Chondrocyte (in vitro differentiated cells): ENCODE results near the gene ARAP3. TPM values are rescaled to one million over a fixed set of nuclear protein-coding genes. Genes with fewer than 3 reads are reported as not detected.

Source experiments
- DNase-seq: peaks from one replicate; pipeline ENCODE4 v3.0.0; 2021; ENCODE audit warnings: mixed read lengths, low spot score
- H3K27ac Mint-ChIP-seq: one replicate; pipeline ENCODE4 v1.8.0; 2021; ENCODE audit warnings: mild to moderate bottlenecking, moderate library complexity, mixed read lengths; ENCODE audit not compliant: unreplicated experiment
- H3K27me3 Mint-ChIP-seq: 2 replicates; pipeline ENCODE4 v1.8.0; 2021; ENCODE audit warnings: low read depth, mixed read lengths
- H3K36me3 Mint-ChIP-seq: 2 replicates; pipeline ENCODE4 v1.8.0; 2021; ENCODE audit warnings: low read depth, mixed read lengths
- H3K4me1 Mint-ChIP-seq: 2 replicates; pipeline ENCODE4 v1.8.0; 2021; ENCODE audit warnings: low read depth, mild to moderate bottlenecking, mixed read lengths
- H3K4me3 Mint-ChIP-seq: one replicate; pipeline ENCODE4 v1.8.0; 2021; ENCODE audit warnings: mild to moderate bottlenecking, moderate library complexity, mixed read lengths; ENCODE audit not compliant: unreplicated experiment
- H3K9me3 Mint-ChIP-seq: 2 replicates; pipeline ENCODE4 v1.8.0; 2021; ENCODE audit warnings: low read depth, mixed read lengths
- CTCF ChIP-seq: fragments of 200-600 bp; sonication (generic); IDR thresholded peaks from 2 replicates; pipeline ENCODE4 v1.5.0; 2021; ENCODE audit warnings: antibody characterized with exemption, mild to moderate bottlenecking, moderate library complexity
- total RNA-seq: library from RNA; stranded (reverse); gene quantifications from 3 replicates; pipeline ENCODE4 v1.2.1, GENCODE V29; 2021

The ARAP3 gene
- total RNA-seq, 1 donor from 2014 or later, result 5.9 TPM

DNA sequence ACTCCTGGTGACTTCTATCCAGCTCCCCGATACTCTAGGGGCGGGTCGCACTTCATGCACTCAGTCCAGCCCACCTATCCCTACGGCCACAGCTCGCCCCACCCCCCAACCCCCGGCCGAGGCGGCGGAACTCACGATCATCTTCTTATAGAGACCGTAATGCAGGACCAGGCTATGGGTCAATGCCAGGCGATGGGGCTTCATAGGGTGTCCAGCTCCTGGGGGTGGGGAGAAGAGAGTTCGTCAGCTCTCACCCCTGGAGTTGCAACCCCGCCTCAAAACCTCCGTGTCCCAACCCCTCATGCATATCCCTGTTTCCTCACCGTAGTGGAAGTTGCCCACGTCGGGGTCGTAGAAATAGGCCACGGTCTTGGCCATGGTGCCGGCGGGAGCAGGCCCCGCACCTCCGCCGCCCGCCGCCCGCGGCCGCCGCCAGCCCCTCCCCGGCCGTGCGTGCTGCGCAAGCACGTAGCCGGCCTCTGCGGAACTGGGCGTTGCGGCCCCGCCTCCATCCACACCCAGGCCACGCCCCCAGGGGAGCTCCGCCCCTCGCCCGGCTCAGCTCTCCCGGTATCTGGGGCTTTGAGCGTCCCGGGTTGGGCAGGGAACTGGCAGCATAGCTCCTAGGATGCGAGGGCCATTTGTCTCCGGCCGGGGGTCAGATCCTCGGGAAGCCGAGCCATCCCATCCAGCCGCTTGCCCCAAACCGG lies 45.5 kb downstream of the ARAP3 start, which contains the start of the genes HDAC3 and RELL2:
TSS of gene HDAC3 (minus strand) at position 437 of the 710 bp plus-strand sequence. CDS start at position 378, 59 bp downstream.
TSS of gene RELL2 (plus strand) at position 585 of the 710 bp plus-strand sequence. CDS start 1,229 bp downstream, outside the sequence.
- no peak for TF ChIP-seq CTCF
- Mint-ChIP-seq H3K9me3 (no peaks in the 10 kb centered on the region), H3K27me3 (no peaks in the 10 kb centered on the region), H3K4me3 (peak within 1 kb of the TSS; percentile 88), H3K4me1 (peaks cover 26% of the 10 kb centered on the region), H3K36me3 (peaks cover 7% of the 10 kb centered on the region), H3K27ac (peak within 1 kb of the TSS; percentile 70)
- peak; percentile 98 for DNase-seq

- Mint-ChIP-seq H3K36me3 (peaks cover 7% of the 10 kb centered on the region), H3K27ac (peak overlapping the region; percentile 70), H3K4me1 (peaks cover 26% of the 10 kb centered on the region), H3K4me3 (peak overlapping the region; percentile 88), H3K27me3 (no peaks in the 10 kb centered on the region), H3K9me3 (no peaks in the 10 kb centered on the region)
- DNase-seq, result no peak
- no peak for TF ChIP-seq CTCF
These were observed 46.0 kb downstream of the ARAP3 start for GRCh38 chr5:141636106-141636412.

DNA sequence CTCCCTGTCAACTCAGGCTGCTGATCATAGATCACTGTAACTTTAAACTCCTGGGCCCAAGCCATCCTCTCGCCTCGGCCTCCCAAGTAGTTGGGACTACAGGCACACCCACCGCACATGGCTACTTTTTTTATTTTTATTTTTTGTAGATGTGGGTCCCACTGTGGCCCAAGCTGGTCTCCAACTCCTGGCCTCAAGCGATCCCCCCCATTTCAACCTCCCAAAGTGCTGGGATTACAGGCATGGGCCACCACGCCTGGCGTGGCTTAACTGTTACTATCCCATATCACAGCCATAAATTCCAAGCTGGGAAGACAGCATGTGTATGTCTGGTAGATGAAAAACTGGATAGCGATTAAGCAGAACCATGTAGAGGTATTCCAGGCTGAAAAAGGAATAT lies 46.4 kb downstream of the ARAP3 start:
- DNase-seq, result no peak
- Mint-ChIP-seq H3K36me3 (peaks cover 5% of the 10 kb centered on the region), H3K27me3 (no peaks in the 10 kb centered on the region), H3K4me1 (peaks cover 26% of the 10 kb centered on the region), H3K9me3 (no peaks in the 10 kb centered on the region), H3K27ac (peak overlapping the region; percentile 70), H3K4me3 (peak overlapping the region; percentile 88)
- TF ChIP-seq CTCF, result no peak

DNA sequence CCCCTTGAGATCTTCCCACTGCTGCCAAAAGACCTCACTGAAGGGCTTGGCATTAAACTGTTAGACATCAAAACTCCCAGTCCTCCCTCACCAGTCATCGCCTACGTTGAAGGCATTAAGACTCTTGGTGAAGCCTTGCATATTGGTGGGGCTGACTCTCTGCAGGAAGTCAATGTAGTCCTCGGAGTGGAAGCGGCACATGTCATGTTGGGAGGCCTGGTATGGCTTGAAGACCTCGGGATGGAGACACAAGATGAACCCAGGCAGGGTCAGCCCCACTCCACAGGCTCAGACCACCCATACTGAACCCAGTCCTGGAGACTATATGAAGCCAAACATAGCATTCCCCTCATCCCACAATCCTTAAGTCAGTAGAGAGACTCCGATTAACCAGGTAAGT lies 47.3 kb downstream of the ARAP3 start:
- H3K4me3 Mint-ChIP-seq, result peak overlapping the region; percentile 7
- H3K36me3 Mint-ChIP-seq, result peaks cover 5% of the 10 kb centered on the region
- no peak for DNase-seq
- no peak for TF ChIP-seq CTCF
- peaks cover 26% of the 10 kb centered on the region for H3K4me1 Mint-ChIP-seq
- H3K9me3 Mint-ChIP-seq, result no peaks in the 10 kb centered on the region
- no peak overlapping the region for H3K27ac Mint-ChIP-seq
- H3K27me3 Mint-ChIP-seq, result no peaks in the 10 kb centered on the region

GRCh38 chr5:141633871-141634561 lies 48.0 kb downstream of the ARAP3 start:
- no peak for TF ChIP-seq CTCF
- no peak overlapping the region for H3K4me3 Mint-ChIP-seq
- H3K36me3 Mint-ChIP-seq, result peaks cover 8% of the 10 kb centered on the region
- no peaks in the 10 kb centered on the region for H3K9me3 Mint-ChIP-seq
- H3K27ac Mint-ChIP-seq, result no peak overlapping the region
- no peak for DNase-seq
- H3K4me1 Mint-ChIP-seq, result peaks cover 26% of the 10 kb centered on the region
- H3K27me3 Mint-ChIP-seq, result no peaks in the 10 kb centered on the region
